ENCODE results near the gene MTERF4.

DNA sequence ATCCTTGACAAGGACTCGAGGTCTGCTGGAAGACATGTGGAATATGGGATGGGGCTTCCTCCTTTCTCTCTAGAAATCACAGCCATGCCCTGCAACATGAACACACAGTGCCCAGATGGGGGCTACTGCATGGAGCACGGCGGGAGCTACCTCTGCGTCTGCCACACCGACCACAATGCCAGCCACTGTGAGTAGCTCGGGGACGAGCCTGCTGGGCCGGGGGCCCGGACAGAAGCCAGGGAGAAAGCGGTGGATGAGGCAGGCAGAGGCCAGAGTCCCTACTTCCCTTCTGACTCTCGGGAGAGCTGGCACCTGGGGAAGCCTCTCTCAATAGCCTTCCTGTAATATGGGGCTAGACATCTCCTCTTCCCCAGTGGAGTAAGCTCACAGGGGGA lies 53.1 kb downstream of the MTERF4 start:
- TF ChIP-seq, protein P1, sequence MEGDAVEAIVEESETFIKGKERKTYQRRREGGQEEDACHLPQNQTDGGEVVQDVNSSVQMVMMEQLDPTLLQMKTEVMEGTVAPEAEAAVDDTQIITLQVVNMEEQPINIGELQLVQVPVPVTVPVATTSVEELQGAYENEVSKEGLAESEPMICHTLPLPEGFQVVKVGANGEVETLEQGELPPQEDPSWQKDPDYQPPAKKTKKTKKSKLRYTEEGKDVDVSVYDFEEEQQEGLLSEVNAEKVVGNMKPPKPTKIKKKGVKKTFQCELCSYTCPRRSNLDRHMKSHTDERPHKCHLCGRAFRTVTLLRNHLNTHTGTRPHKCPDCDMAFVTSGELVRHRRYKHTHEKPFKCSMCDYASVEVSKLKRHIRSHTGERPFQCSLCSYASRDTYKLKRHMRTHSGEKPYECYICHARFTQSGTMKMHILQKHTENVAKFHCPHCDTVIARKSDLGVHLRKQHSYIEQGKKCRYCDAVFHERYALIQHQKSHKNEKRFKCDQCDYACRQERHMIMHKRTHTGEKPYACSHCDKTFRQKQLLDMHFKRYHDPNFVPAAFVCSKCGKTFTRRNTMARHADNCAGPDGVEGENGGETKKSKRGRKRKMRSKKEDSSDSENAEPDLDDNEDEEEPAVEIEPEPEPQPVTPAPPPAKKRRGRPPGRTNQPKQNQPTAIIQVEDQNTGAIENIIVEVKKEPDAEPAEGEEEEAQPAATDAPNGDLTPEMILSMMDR (IDR thresholded peaks at IDR 0.05), result no peak
- TF ChIP-seq EZH2 (IDR thresholded peaks at IDR 0.05) (no peak), EZH2phosphoT487 (IDR thresholded peaks at IDR 0.05) (no peak)

All from neural progenitor cell (in vitro differentiated cells).